Stimulated activated memory B cell treated with anti-CD40 and anti-IgM and Interleukin-4, amounts not matched to agents 10 μg/mL and 1 μg/mL and 100 μg/mL, for 72 hours (primary cell): Measurements from ENCODE around the gene OGFR.

Experiments used
- ATAC-seq: fragments of 150-1000 bp; cut with Tn5 transposase; 2 replicates; pipeline ENCODE4 v1.10.0; 2021
- H3K27ac Mint-ChIP-seq: one replicate; pipeline ENCODE4 v1.8.0; 2022; ENCODE audit warnings: mild to moderate bottlenecking, mixed read lengths
- H3K27me3 Mint-ChIP-seq: one replicate; pipeline ENCODE4 v1.8.0; 2022; ENCODE audit warnings: mixed read lengths
- H3K36me3 Mint-ChIP-seq: one replicate; pipeline ENCODE4 v1.8.0; 2022; ENCODE audit warnings: mixed read lengths
- H3K4me1 Mint-ChIP-seq: one replicate; pipeline ENCODE4 v1.8.0; 2022; ENCODE audit warnings: mixed read lengths
- H3K4me3 Mint-ChIP-seq: one replicate; pipeline ENCODE4 v1.8.0; 2022; ENCODE audit warnings: mild to moderate bottlenecking, moderate library complexity, mixed read lengths
- H3K9me3 Mint-ChIP-seq: one replicate; pipeline ENCODE4 v1.8.0; 2022; ENCODE audit warnings: mixed read lengths

Gene OGFR

GRCh38 chr20:62819494-62820174, 15.0 kb downstream of the OGFR start:
- Mint-ChIP-seq H3K4me3 (no peak overlapping the region), H3K27me3 (peaks cover 47% of the 10 kb centered on the region), H3K36me3 (no peaks in the 10 kb centered on the region)

GRCh38 chr20:62820208-62820961, 15.8 kb downstream of the OGFR start:
- Mint-ChIP-seq H3K4me1 (peaks cover 21% of the 10 kb centered on the region), H3K9me3 (no peaks in the 10 kb centered on the region), H3K4me3 (no peak overlapping the region), H3K36me3 (no peaks in the 10 kb centered on the region), H3K27me3 (peaks cover 40% of the 10 kb centered on the region), H3K27ac (no peak overlapping the region)
- no peak for ATAC-seq

More at GRCh38 chr20:62819494-62820174, 15.0 kb downstream of the OGFR start:
- H3K9me3 Mint-ChIP-seq: no peaks in the 10 kb centered on the region
- H3K4me1 Mint-ChIP-seq: peaks cover 26% of the 10 kb centered on the region
- no peak overlapping the region for H3K27ac Mint-ChIP-seq
- ATAC-seq: no peak

GRCh38 chr20:62820962-62821725, 16.5 kb downstream of the OGFR start:
- H3K9me3 Mint-ChIP-seq: no peaks in the 10 kb centered on the region
- ATAC-seq: no peak
- H3K27ac Mint-ChIP-seq: no peak overlapping the region
- no peak overlapping the region for H3K4me3 Mint-ChIP-seq
- H3K27me3 Mint-ChIP-seq: peaks cover 32% of the 10 kb centered on the region
- H3K4me1 Mint-ChIP-seq: peaks cover 19% of the 10 kb centered on the region
- H3K36me3 Mint-ChIP-seq: no peaks in the 10 kb centered on the region

- no peak for ATAC-seq
- Mint-ChIP-seq H3K9me3 (no peaks in the 10 kb centered on the region), H3K27ac (no peak overlapping the region), H3K36me3 (no peaks in the 10 kb centered on the region), H3K4me3 (no peak overlapping the region), H3K27me3 (peaks cover 31% of the 10 kb centered on the region), H3K4me1 (peaks cover 25% of the 10 kb centered on the region)
Observed at GRCh38 chr20:62821726-62822210, 17.1 kb downstream of the OGFR start.

- Mint-ChIP-seq H3K9me3 (no peaks in the 10 kb centered on the region), H3K4me3 (no peak overlapping the region), H3K4me1 (peaks cover 26% of the 10 kb centered on the region), H3K36me3 (no peaks in the 10 kb centered on the region), H3K27me3 (peaks cover 31% of the 10 kb centered on the region), H3K27ac (no peak overlapping the region)
- ATAC-seq: no peak
Observed at GRCh38 chr20:62822239-62822787, 17.7 kb downstream of the OGFR start.

- Mint-ChIP-seq H3K27me3 (peaks cover 27% of the 10 kb centered on the region), H3K9me3 (no peaks in the 10 kb centered on the region), H3K36me3 (no peaks in the 10 kb centered on the region), H3K4me1 (peaks cover 26% of the 10 kb centered on the region), H3K4me3 (peak overlapping the region; percentile 46), H3K27ac (no peak overlapping the region)
- ATAC-seq: peak; percentile 34
Observed at GRCh38 chr20:62822788-62823651, 18.4 kb downstream of the OGFR start.

GRCh38 chr20:62823688-62824475, 19.2 kb downstream of the OGFR start:
- no peak for ATAC-seq
- H3K9me3 Mint-ChIP-seq: no peaks in the 10 kb centered on the region
- H3K36me3 Mint-ChIP-seq: no peaks in the 10 kb centered on the region
- no peak overlapping the region for H3K27ac Mint-ChIP-seq
- H3K4me3 Mint-ChIP-seq: no peak overlapping the region
- H3K27me3 Mint-ChIP-seq: peaks cover 19% of the 10 kb centered on the region
- H3K4me1 Mint-ChIP-seq: peaks cover 26% of the 10 kb centered on the region

- Mint-ChIP-seq H3K36me3 (no peaks in the 10 kb centered on the region), H3K4me3 (peak overlapping the region; percentile 75), H3K9me3 (no peaks in the 10 kb centered on the region), H3K27ac (peak overlapping the region; percentile 37), H3K4me1 (peaks cover 26% of the 10 kb centered on the region), H3K27me3 (peaks cover 10% of the 10 kb centered on the region)
- ATAC-seq: peak; percentile 54
Observed at GRCh38 chr20:62824476-62825332, 20.1 kb downstream of the OGFR start.

- Mint-ChIP-seq H3K9me3 (no peaks in the 10 kb centered on the region), H3K4me3 (no peak overlapping the region), H3K36me3 (no peaks in the 10 kb centered on the region), H3K27me3 (peaks cover 3% of the 10 kb centered on the region), H3K4me1 (peaks cover 23% of the 10 kb centered on the region), H3K27ac (no peak overlapping the region)
- peak; percentile 1 for ATAC-seq
Observed at GRCh38 chr20:62825333-62825985, 20.8 kb downstream of the OGFR start.

- Mint-ChIP-seq H3K27me3 (no peaks in the 10 kb centered on the region), H3K27ac (peak overlapping the region; percentile 67), H3K4me1 (peaks cover 24% of the 10 kb centered on the region), H3K9me3 (no peaks in the 10 kb centered on the region), H3K36me3 (no peaks in the 10 kb centered on the region), H3K4me3 (peak overlapping the region; percentile 18)
- ATAC-seq: peak; percentile 51
Observed at GRCh38 chr20:62825986-62826645, 21.5 kb downstream of the OGFR start.

GRCh38 chr20:62826646-62827310, 22.1 kb downstream of the OGFR start:
- H3K4me1 Mint-ChIP-seq: peaks cover 31% of the 10 kb centered on the region
- no peak overlapping the region for H3K4me3 Mint-ChIP-seq
- H3K36me3 Mint-ChIP-seq: no peaks in the 10 kb centered on the region
- no peaks in the 10 kb centered on the region for H3K27me3 Mint-ChIP-seq
- H3K9me3 Mint-ChIP-seq: no peaks in the 10 kb centered on the region
- peak overlapping the region; percentile 67 for H3K27ac Mint-ChIP-seq
- ATAC-seq: no peak
